Activated naive CD8-positive, alpha-beta T cell treated with anti-CD3 and anti-CD28 coated beads, Interleukin-2, amount 10 ng/mL, durations not matched to agents 7 days and 5 days (primary cell): ENCODE measurements around the gene GOT2. TPM values are rescaled to one million over a fixed set of nuclear protein-coding genes. Genes with fewer than 3 reads are reported as not detected.

Source experiments
- ATAC-seq: fragments of 150-1000 bp; cut with Tn5 transposase; one replicate; pipeline ENCODE4 v1.10.0; 2021; ENCODE audit warnings: low read depth, moderate library complexity
- POLR2A ChIA-PET: fragments of 350-600 bp; sonication (Branson Sonifier 250); formaldehyde crosslinking; loops from one replicate; lab custom pipeline; 2021; ENCODE audit warnings: antibody characterized with exemption; lab: Charles Lee
- DNase-seq: peaks from one replicate; pipeline ENCODE4 v3.0.0; 2021
- H3K27ac Mint-ChIP-seq: one replicate; pipeline ENCODE4 v1.8.0; 2022; ENCODE audit warnings: mild to moderate bottlenecking, mixed read lengths
- H3K27me3 Mint-ChIP-seq: one replicate; pipeline ENCODE4 v1.8.0; 2022; ENCODE audit warnings: mild to moderate bottlenecking, moderate library complexity, mixed read lengths
- H3K36me3 Mint-ChIP-seq: one replicate; pipeline ENCODE4 v1.8.0; 2021; ENCODE audit warnings: mild to moderate bottlenecking, mixed read lengths
- H3K4me1 Mint-ChIP-seq: one replicate; pipeline ENCODE4 v1.8.0; 2021; ENCODE audit warnings: mixed read lengths
- H3K4me3 Mint-ChIP-seq: one replicate; pipeline ENCODE4 v1.8.0; 2022; ENCODE audit warnings: mild to moderate bottlenecking, moderate library complexity, mixed read lengths
- H3K9me3 Mint-ChIP-seq: one replicate; pipeline ENCODE4 v1.8.0; 2021; ENCODE audit warnings: mixed read lengths
- total RNA-seq, 2 experiments: library from RNA; stranded (reverse); gene quantifications; one replicate each; pipeline ENCODE4 v1.2.3, GENCODE V29; 2021

Gene GOT2
- total RNA-seq, 2 experiments from 2014 or later: 62.7 to 68.5 TPM

GRCh38 chr16:58734459-58734787, 307 bp upstream of the GOT2 start:
- Mint-ChIP-seq H3K36me3 (peaks cover 5% of the 10 kb centered on the region), H3K27ac (peak overlapping the region; percentile 98), H3K27me3 (peaks cover 6% of the 10 kb centered on the region), H3K4me1 (peaks cover 22% of the 10 kb centered on the region), H3K4me3 (peak overlapping the region; percentile 99), H3K9me3 (no peaks in the 10 kb centered on the region)
- ATAC-seq: no peak
- DNase-seq: no peak
- POLR2A ChIA-PET: interaction anchor here (0.7 to 1.2 kb wide), 2 partner anchors 17 to 22 kb away, joined by 4 read pairs; no protein-coding TSS in a partner anchor

- H3K4me3 Mint-ChIP-seq: peak overlapping the region; percentile 99
- no peak for ATAC-seq
- POLR2A ChIA-PET: interaction anchor here (0.9 to 1.0 kb wide), 2 partner anchors 49 to 106 kb away, joined by 3 read pairs; partner anchors contain the start of gene SLC38A7
These were observed 857 bp downstream of the GOT2 start for GRCh38 chr16:58733248-58733670.

DNA sequence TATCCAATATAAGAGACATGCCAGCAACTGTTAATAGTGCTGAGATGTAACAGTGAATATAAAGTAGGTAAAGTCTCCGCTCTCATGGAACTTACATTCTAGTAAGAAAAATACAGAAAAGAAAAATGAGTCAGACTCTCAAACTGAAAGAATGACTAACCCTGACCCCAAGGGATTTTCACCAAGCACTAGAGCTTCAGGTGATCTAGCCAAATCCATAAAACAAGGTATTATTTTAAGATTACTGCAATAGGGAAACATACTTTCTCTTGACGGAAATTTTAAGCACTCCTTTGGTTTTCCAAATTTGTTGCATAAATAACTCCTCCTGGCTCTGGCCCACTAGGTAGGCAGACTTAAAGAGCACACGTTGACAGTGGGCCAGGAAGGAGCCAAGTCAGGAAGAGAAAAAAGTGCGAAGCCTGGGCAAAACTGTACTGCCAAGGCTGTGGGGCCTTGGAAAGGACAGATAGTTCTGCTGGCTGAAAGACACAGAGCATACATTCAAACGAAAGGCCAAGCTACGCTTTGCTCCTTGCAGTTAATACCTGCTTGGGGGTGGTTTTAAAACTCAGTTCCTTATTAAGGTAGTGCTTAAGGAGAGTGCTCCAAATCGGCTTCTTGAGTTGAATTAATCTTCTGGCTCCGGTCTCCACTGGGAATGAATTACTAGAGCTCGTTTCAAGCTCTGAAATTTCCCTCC, 1.4 kb downstream of the GOT2 start:
- Mint-ChIP-seq H3K27ac (peak overlapping the region; percentile 90), H3K4me3 (peak overlapping the region; percentile 99), H3K4me1 (peaks cover 29% of the 10 kb centered on the region), H3K9me3 (no peaks in the 10 kb centered on the region), H3K36me3 (peaks cover 5% of the 10 kb centered on the region), H3K27me3 (no peaks in the 10 kb centered on the region)
- no peak for DNase-seq
- no peak for ATAC-seq
- POLR2A ChIA-PET: interaction anchor here (0.9 to 1.0 kb wide), 2 partner anchors 49 to 105 kb away, joined by 3 read pairs; partner anchors contain the start of gene SLC38A7

More at GRCh38 chr16:58733248-58733670, 857 bp downstream of the GOT2 start:
- Mint-ChIP-seq H3K36me3 (peaks cover 5% of the 10 kb centered on the region), H3K27me3 (no peaks in the 10 kb centered on the region), H3K9me3 (no peaks in the 10 kb centered on the region), H3K27ac (peak overlapping the region; percentile 90), H3K4me1 (peaks cover 27% of the 10 kb centered on the region)
- DNase-seq: no peak

DNA sequence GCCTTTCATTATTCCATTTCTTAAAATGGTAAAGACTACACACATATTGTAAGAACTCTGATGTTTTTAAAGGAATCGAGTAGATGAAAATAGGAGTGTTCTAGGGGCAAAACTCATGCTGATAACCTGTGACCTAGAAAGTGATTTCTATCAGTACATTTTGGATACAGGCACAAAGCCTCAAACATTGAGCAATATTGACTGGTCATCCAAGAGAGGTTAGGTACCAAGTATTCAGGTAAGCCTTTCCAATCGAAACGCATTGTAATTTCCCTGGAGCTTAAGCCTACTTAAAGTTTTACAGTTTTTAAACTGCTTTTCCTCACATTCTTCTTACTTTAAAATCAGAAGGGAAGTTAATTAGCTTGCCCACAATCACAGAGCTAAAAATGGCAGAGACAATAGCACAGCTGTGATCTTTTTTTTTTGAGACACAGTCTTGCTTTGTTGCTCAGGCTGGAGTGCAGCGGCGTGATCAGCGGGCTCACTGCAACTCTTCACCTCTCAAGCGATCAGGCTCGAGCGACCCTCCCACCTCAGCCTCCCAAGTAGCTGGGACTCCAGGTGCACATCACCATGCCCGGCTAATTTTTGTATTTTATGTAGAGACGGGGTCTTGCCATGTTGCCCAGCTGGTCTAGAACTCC, 3.3 kb downstream of the GOT2 start:
- no peak overlapping the region for H3K27ac Mint-ChIP-seq
- peaks cover 5% of the 10 kb centered on the region for H3K36me3 Mint-ChIP-seq
- no peak for DNase-seq
- H3K4me1 Mint-ChIP-seq: peaks cover 29% of the 10 kb centered on the region
- H3K27me3 Mint-ChIP-seq: no peaks in the 10 kb centered on the region
- no peak for ATAC-seq
- POLR2A ChIA-PET: no interaction called here
- H3K4me3 Mint-ChIP-seq: no peak overlapping the region
- H3K9me3 Mint-ChIP-seq: no peaks in the 10 kb centered on the region

DNA sequence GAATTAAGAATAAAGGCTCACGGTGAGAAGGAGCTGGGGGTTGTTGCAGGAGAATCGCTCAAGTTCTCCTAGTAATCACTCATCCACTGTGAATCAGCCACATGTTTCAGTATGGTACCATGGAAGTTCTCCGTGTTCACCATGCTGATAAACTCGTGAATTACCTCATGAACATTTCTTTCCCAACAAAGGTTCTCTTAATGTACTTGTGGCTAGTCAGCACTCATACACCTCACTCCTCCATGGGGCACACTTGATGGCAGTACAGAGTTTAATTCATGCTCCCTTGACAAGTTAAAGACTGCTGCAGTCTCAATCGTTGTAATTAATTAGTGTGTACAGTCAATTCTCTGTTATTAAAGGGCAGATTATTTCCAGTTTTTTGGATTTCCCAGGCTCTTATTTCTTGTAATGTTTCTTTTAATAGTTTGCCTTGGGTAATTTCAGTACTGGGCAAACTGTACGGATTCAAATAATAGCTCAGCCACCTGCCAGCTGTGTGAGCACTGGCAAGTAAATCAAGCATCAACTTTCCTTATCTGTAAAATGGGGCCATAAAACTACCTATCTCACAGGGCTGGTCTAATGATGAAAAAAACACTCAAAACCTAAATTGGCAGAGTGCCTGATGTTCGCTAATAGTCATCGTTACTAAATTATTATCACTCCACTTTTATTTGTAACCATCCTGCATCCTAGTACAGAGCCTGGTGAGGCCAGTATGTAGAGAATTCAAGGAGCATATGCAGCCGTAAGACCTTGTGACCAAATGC, 6.1 kb downstream of the GOT2 start:
- ATAC-seq (no peak), DNase-seq (no peak)
- Mint-ChIP-seq H3K9me3 (no peaks in the 10 kb centered on the region), H3K36me3 (peaks cover 5% of the 10 kb centered on the region), H3K27ac (no peak overlapping the region), H3K27me3 (no peaks in the 10 kb centered on the region), H3K4me3 (no peak overlapping the region), H3K4me1 (peaks cover 23% of the 10 kb centered on the region)
- POLR2A ChIA-PET: interaction anchor here (0.6 kb wide), 1 partner anchor 42 kb away, joined by 3 read pairs; no protein-coding TSS in a partner anchor

DNA sequence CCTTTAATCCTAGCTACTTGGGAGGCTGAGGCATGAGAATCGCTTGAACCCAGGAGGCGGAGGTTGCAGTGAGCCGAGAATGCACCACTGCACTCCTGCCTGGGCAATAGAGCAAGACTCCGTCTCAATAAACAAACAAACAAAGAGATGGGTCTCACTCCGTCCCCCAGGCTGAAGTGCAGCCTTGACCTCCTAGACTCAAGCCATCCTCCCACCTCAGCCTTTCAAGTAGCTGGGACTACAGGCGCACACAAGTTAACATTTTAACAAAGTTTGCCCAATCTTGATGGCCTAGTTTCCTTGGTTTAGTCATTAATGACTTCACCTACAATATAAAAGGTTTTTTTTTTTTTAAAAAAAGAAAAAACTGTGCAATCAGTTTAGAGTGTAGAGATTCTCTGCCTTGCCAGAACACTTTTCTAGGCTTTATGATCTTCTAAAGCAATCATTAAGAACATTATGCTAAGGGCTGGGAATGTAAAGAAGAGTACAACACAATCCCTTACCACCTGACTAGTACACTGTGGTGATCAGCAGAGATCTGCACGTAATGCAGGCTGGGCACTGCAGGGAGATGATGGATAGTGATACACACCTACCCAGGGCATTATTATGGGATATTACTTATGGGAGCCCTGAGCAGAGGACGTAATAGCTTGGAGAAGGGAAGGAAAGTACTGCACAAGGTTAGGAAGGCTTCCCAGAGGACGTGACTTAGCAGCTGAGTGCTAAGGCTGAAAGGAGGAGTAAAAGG, 6.9 kb downstream of the GOT2 start:
- Mint-ChIP-seq H3K36me3 (peaks cover 3% of the 10 kb centered on the region), H3K9me3 (no peaks in the 10 kb centered on the region), H3K27me3 (no peaks in the 10 kb centered on the region), H3K4me1 (peaks cover 16% of the 10 kb centered on the region), H3K4me3 (no peak overlapping the region), H3K27ac (no peak overlapping the region)
- POLR2A ChIA-PET: interaction anchor here (0.6 kb wide), 1 partner anchor 42 kb away, joined by 3 read pairs; no protein-coding TSS in a partner anchor
- ATAC-seq (no peak), DNase-seq (no peak)

- H3K36me3 Mint-ChIP-seq: peaks cover 11% of the 10 kb centered on the region
- no peaks in the 10 kb centered on the region for H3K27me3 Mint-ChIP-seq
- DNase-seq: no peak
- peaks cover under 1% of the 10 kb centered on the region for H3K4me1 Mint-ChIP-seq
- H3K4me3 Mint-ChIP-seq: no peak overlapping the region
- POLR2A ChIA-PET: no interaction called here
- no peak overlapping the region for H3K27ac Mint-ChIP-seq
- ATAC-seq: no peak
- H3K9me3 Mint-ChIP-seq: no peaks in the 10 kb centered on the region
These were observed 11.0 kb downstream of the GOT2 start for GRCh38 chr16:58723109-58723508.

- POLR2A ChIA-PET: no interaction called here
- Mint-ChIP-seq H3K9me3 (no peaks in the 10 kb centered on the region), H3K27ac (no peak overlapping the region), H3K4me1 (no peaks in the 10 kb centered on the region), H3K36me3 (peaks cover 28% of the 10 kb centered on the region), H3K27me3 (no peaks in the 10 kb centered on the region), H3K4me3 (no peak overlapping the region)
- ATAC-seq (no peak), DNase-seq (no peak)
These were observed 16.1 kb downstream of the GOT2 start for GRCh38 chr16:58717994-58718393.

DNA sequence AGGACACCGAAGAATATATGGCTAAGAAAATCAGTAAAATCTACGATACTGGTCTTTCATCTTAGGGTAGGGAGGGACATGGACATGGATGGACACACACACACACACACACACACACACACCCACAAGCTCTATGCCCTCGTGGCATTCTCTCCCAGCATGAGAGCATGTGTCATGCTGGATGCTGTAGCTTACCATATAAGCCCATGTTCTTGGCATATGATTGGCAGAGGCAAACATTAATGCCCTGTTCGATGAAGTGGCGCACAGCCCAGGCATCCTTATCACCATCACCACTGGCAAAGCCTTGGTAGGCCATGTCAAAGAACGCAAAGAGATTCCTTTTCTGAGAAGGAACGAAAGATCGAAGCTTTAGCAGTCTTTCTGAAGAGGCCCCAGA, 17.6 kb downstream of the GOT2 start:
- H3K27ac Mint-ChIP-seq: no peak overlapping the region
- POLR2A ChIA-PET: no interaction called here
- H3K4me1 Mint-ChIP-seq: no peaks in the 10 kb centered on the region
- no peak for ATAC-seq
- peaks cover 38% of the 10 kb centered on the region for H3K36me3 Mint-ChIP-seq
- no peak for DNase-seq
- no peaks in the 10 kb centered on the region for H3K27me3 Mint-ChIP-seq
- H3K4me3 Mint-ChIP-seq: no peak overlapping the region
- no peaks in the 10 kb centered on the region for H3K9me3 Mint-ChIP-seq

- ATAC-seq (no peak), DNase-seq (no peak)
- POLR2A ChIA-PET: no interaction called here
- Mint-ChIP-seq H3K27me3 (no peaks in the 10 kb centered on the region), H3K36me3 (peaks cover 28% of the 10 kb centered on the region), H3K9me3 (no peaks in the 10 kb centered on the region), H3K4me3 (no peak overlapping the region), H3K4me1 (no peaks in the 10 kb centered on the region), H3K27ac (no peak overlapping the region)
These were observed 20.4 kb downstream of the GOT2 start for GRCh38 chr16:58713742-58714141.

- Mint-ChIP-seq H3K9me3 (no peaks in the 10 kb centered on the region), H3K36me3 (peaks cover 33% of the 10 kb centered on the region), H3K4me1 (no peaks in the 10 kb centered on the region), H3K4me3 (no peak overlapping the region), H3K27ac (no peak overlapping the region), H3K27me3 (no peaks in the 10 kb centered on the region)
- POLR2A ChIA-PET: no interaction called here
- DNase-seq (no peak), ATAC-seq (no peak)
These were observed 24.8 kb downstream of the GOT2 start for GRCh38 chr16:58709333-58709732.

DNA sequence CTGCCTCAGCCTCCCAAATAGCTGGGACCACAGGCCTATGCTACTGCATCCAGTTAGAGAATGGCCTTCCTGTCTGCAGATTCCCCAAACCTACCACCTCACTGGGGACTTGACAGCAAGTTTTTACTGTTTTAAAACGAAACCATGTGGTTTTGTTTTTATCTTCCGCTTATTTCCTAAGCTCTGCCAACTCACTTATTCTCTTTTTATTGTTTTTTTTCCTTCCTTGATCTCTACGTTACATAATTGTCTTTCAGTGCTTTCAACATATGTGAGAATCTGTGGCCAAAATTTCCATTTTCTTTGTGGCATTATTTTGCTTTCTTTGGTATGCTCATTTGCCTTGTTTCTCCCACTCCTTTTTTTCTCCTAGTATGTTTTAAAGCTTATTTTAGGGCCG, 35.0 kb downstream of the GOT2 start:
- Mint-ChIP-seq H3K4me3 (no peak overlapping the region), H3K27me3 (peaks cover 2% of the 10 kb centered on the region), H3K9me3 (no peaks in the 10 kb centered on the region), H3K27ac (no peak overlapping the region), H3K4me1 (no peaks in the 10 kb centered on the region), H3K36me3 (peaks cover under 1% of the 10 kb centered on the region)
- DNase-seq: no peak
- POLR2A ChIA-PET: interaction anchor here (0.6 kb wide), 1 partner anchor 228 kb away, joined by 3 read pairs; no protein-coding TSS in a partner anchor
- peak; percentile 42 for ATAC-seq

- Mint-ChIP-seq H3K27ac (no peak overlapping the region), H3K27me3 (peaks cover 4% of the 10 kb centered on the region), H3K4me1 (no peaks in the 10 kb centered on the region), H3K9me3 (no peaks in the 10 kb centered on the region), H3K4me3 (no peak overlapping the region), H3K36me3 (no peaks in the 10 kb centered on the region)
- ATAC-seq (no peak), DNase-seq (no peak)
- POLR2A ChIA-PET: no interaction called here
These were observed 38.7 kb downstream of the GOT2 start for GRCh38 chr16:58695368-58695767.
